ENCODE data around the gene SGF29.
"Not testable (repeated sequence)": the region's sequence is repeated elsewhere in the genome, so short reads cannot be mapped to it uniquely, and the experiment has no call there.

Gene SGF29

DNA sequence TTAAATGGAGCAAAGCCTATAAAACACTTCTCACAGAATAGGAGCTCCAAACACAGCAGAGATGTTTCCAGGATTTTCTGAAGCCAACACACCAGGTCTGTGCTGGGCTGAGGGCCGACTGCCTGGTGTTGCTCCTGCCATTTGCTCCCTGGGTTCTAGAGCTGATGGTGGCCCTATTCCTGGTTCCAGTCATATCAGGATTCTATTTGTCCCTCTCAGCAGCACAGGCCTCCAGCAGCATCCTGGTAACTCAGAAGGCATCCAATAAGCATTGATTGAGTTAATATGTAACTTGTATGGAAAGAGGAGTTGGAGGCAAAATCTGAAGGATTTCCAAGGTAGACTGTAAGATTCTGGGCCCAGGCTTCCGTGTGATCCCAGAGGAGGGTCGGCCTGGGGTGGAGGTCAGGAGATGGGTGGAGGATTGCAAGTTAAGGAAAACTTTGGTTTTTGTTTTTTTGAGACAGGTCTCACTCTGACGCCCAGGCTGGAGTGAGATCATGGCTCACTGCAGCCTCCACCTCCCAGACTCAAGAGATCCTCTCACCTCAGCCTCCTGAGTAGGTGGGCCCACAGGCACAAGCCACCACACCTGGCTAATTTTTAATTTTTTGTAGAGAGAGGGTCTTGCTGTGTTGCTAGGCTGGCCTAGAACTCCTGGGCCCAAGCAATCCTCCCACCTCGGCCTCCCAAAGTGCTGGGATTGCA, 20.6 kb upstream of the SGF29 start:
- no peak for DNase-seq (ENCODE audit: low read depth, low spot score)

DNA sequence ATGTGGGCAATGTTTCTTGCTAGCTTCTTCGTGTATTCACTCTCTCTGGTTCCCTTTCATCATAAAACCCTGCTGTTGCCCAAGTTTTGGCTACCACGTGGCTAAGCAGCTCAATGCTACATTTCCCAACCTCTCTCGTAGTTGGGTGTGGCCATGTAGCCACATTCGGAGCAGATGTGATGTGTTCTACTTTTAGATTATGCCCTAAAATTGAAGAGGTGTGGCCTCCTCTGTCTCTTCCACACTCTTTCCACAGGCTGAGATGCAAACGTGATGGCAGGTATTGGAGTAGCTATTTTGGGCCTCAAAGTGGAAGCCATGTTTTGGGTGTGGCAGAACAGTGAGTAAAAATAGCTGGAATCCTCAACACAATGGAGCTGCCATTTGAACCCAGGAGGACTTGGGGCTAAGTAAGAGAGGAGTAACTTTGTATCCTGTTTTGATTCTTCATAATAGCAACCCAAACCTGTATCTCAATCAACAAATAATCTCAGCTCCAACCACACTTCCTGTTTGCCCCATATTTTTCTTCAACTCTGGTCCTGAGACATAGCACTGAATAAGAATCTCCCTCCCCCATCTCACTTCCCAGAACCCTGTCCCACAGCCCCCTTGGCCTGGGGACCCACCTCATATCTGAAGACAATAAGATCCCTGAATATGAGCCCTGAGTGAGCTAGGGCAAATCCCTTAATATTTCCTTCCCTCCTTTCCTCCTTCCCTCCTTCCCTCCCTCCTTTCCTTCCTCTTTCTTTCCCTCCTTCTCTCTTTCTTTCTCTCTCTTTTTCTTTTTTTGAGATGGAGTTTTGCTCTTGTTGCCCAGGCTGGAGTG, 19.0 kb upstream of the SGF29 start:
- DNase-seq (ENCODE audit: low read depth, low spot score) = no peak

DNA sequence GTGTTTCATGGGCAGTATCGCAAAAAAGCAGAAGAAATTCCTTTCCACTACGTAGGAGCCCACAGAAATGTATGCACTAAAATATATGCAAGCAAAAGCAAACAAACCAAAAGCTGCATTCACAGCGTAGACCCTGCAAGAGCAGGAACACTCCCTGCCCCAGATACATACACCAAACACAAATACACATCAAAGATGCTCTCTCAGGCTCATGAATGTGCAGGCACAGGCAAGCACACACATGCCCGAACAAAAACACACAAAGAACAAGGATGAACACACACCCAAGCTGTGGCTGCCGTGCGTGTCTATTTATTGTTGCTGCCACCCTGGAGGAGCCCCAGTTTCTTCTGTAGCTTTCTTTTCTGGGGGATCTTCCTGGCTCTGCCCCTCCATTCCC, 16.6 kb upstream of the SGF29 start:
- DNase-seq (ENCODE audit: low read depth, low spot score) = no peak

GRCh38 chr16:28537964-28538732, 15.6 kb upstream of the SGF29 start:
- DNase-seq (ENCODE audit: low read depth, low spot score) = no peak

- DNase-seq (ENCODE audit: low read depth, low spot score) = peak; percentile 97
Measured at GRCh38 chr16:28538733-28539596, 14.8 kb upstream of the SGF29 start, which contains the start of gene NUPR1. NUPR1 (minus strand) TSS chr16:28538974; CDS start chr16:28538907, 67 bp downstream.

GRCh38 chr16:28540346-28540745, 13.4 kb upstream of the SGF29 start:
- no peak for DNase-seq (ENCODE audit: low read depth, low spot score)

- no peak for DNase-seq (ENCODE audit: low read depth, low spot score)
Measured at GRCh38 chr16:28542646-28543045, 11.1 kb upstream of the SGF29 start.

- no peak for DNase-seq (ENCODE audit: low read depth, low spot score)
Measured at GRCh38 chr16:28543072-28543471, 10.6 kb upstream of the SGF29 start.

DNA sequence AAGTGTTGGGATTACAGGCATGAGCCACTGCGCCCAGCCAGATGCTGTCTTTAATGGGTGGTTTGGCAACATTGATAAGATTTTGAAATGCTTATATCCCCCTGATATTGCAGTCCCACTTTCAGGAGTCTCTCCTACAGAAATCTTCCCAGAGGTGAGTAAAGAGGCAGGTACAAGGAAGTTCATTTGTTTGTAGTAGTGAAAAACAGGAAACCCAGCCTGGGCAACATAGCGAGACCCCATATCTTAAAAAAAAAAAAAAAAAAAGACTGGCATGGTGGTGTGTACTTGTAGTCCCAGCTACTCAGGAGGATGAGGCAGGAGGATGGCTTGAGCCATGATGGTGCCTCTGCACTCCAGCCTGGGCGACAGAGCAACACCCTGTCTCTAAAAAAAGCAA, 8.7 kb upstream of the SGF29 start:
- no peak for DNase-seq (ENCODE audit: low read depth, low spot score)

DNA sequence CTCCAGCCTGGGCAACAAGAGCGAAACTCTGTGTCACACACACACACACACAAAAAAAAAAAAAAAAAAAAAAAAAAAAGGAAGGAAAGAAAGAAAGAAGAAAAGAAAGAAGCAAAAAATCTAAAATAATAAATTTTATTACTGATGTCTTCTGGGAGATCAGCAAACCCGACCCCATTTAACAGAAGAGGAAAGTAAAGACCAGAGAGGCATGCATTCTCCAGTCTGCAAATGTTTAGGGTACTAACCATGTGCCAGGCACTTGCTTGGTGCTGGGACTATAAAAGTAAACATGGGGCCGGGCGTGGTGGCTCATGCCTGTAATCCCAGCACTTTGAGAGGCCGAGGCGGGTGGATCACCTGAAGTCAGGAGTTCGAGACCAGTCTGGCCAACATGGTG, 7.8 kb upstream of the SGF29 start:
- DNase-seq (ENCODE audit: low read depth, low spot score) = not testable (repeated sequence)

- DNase-seq (ENCODE audit: low read depth, low spot score) = no peak
Measured at GRCh38 chr16:28546626-28547025, 7.1 kb upstream of the SGF29 start.

- DNase-seq (ENCODE audit: low read depth, low spot score) = no peak
Measured at GRCh38 chr16:28548306-28548802, 5.4 kb upstream of the SGF29 start.

- DNase-seq (ENCODE audit: low read depth, low spot score) = peak; percentile 51
Measured at GRCh38 chr16:28549301-28549899, 4.3 kb upstream of the SGF29 start.

GRCh38 chr16:28554634-28555423, 1.1 kb downstream of the SGF29 start:
- DNase-seq (ENCODE audit: low read depth, low spot score) = no peak

DNA sequence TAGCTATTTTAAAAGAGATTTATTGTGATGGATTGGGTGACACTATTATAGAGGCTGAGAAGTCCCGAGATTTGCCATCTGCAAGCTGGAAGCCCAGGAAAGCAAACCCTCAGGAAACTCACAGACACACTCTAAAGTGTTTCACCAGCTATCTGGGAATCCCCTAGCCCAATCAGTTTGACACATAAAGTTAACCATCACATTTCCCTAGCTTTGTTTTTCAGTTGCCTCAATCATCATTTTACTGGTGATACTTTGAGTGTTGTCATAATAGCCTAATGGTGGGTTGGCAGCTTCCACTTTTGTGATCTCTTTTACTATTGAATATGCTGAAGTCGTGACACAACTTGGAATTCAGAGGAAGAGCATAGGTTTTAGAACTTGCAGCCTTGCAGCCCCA, 1.8 kb downstream of the SGF29 start:
- no peak for DNase-seq (ENCODE audit: low read depth, low spot score)

GRCh38 chr16:28556914-28557320, 3.2 kb downstream of the SGF29 start:
- DNase-seq (ENCODE audit: low read depth, low spot score) = no peak

DNA sequence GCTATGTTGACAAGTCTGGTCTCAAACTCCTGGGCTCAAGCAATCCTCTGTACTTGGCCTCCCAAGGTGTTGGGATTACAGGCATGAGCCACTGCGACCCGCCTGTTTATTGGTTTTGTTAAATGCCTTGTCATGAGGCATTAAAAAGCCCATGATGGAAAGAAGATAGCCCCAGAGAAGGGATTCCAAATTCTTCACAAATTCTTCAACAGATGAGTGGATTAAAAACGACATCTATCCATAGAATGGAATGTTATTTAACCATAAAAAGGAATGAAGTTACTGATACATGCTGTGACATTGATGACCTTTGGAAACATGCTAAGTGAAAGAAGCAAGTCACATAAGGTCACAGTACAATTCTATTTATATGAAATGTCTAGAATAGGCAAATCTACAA, 4.7 kb downstream of the SGF29 start:
- DNase-seq (ENCODE audit: low read depth, low spot score) = no peak

DNA sequence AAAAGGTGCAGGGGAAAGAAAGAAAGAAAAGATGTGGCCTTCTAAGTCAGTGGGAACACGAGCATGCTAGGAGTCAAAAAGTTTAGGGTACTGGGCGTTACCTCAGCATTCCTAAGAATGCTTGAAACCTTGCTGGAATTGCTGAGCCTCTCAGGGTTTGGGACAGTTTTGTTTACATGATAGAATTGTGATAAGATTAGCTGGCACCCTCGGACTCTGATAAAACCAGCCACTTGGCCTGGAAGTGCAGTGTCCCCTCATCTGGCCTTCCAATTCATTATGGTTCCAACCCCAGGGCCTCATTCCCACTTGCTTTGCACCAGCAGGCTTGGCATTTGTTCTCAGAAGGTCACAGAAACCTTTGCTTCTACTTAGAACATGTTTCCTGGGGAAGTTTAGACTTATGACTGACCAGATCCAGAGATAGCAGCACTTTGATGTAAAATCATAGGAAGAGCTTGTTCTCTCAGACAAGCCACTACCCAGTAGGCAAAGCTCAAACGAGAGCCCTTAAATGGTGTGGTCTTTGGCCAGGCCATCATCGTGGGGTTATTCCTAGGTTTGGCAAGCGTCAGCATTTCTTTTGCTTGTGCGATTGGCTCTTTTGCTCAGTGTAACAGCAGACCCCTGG, 8.0 kb downstream of the SGF29 start:
- no peak for DNase-seq (ENCODE audit: low read depth, low spot score)

GRCh38 chr16:28562199-28562598, 8.5 kb downstream of the SGF29 start:
- no peak for DNase-seq (ENCODE audit: low read depth, low spot score)

Measured in astrocyte of the hippocampus (primary cell).